HG02642 (cell line): ENCODE measurements around the gene RNF113B.

ENCODE experiments used
- ATAC-seq: cut with Tn5 transposase; IDR thresholded peaks from one replicate; pipeline ENCODE4 v1.9.1; 2021; ENCODE audit warnings: mild to moderate bottlenecking; ENCODE audit not compliant: unreplicated experiment, poor library complexity

RNF113B gene

GRCh38 chr13:98180092-98180491 lies 3.0 kb upstream of the RNF113B start:
- ATAC-seq, result no peak

- ATAC-seq, result no peak
These were observed 1.2 kb downstream of the RNF113B start for GRCh38 chr13:98175823-98176222.

GRCh38 chr13:98175043-98175442 lies 2.0 kb downstream of the RNF113B start:
- ATAC-seq, result no peak

- ATAC-seq, result no peak
These were observed 2.8 kb downstream of the RNF113B start for GRCh38 chr13:98174307-98174706.

GRCh38 chr13:98173431-98174152 lies 3.5 kb downstream of the RNF113B start:
- ATAC-seq, result no peak

GRCh38 chr13:98172590-98173422 lies 4.3 kb downstream of the RNF113B start:
- ATAC-seq, result no peak

- no peak for ATAC-seq
These were observed 5.0 kb downstream of the RNF113B start for GRCh38 chr13:98171900-98172589.

- no peak for ATAC-seq
These were observed 7.7 kb downstream of the RNF113B start for GRCh38 chr13:98169331-98169730.

- ATAC-seq, result no peak
These were observed 14.1 kb downstream of the RNF113B start for GRCh38 chr13:98162935-98163334.

GRCh38 chr13:98158172-98158899 lies 18.7 kb downstream of the RNF113B start:
- no peak for ATAC-seq

- no peak for ATAC-seq
These were observed 19.5 kb downstream of the RNF113B start for GRCh38 chr13:98157609-98158008.

- ATAC-seq, result no peak
These were observed 19.9 kb downstream of the RNF113B start for GRCh38 chr13:98157188-98157587.

GRCh38 chr13:98156259-98156658 lies 20.8 kb downstream of the RNF113B start:
- no peak for ATAC-seq

- ATAC-seq, result no peak
These were observed 21.5 kb downstream of the RNF113B start for GRCh38 chr13:98155475-98156109.

- ATAC-seq, result no peak
These were observed 26.1 kb downstream of the RNF113B start for GRCh38 chr13:98150832-98151479.

- ATAC-seq, result no peak
These were observed 29.5 kb downstream of the RNF113B start for GRCh38 chr13:98147521-98147920.

GRCh38 chr13:98144801-98145350 lies 32.2 kb downstream of the RNF113B start:
- no peak for ATAC-seq

GRCh38 chr13:98144027-98144741 lies 32.9 kb downstream of the RNF113B start:
- ATAC-seq, result no peak
